HG03066 (cell line): Measurements from ENCODE around the gene SMIM33.
"Not testable (repeated sequence)": the region's sequence is repeated elsewhere in the genome, so short reads cannot be mapped to it uniquely, and the experiment has no call there.

Experiments used
- ATAC-seq: cut with Tn5 transposase; IDR thresholded peaks from one replicate; pipeline ENCODE4 v1.9.1; 2021; ENCODE audit warnings: low read depth; ENCODE audit not compliant: unreplicated experiment

The SMIM33 gene

GRCh38 chr5:139470821-139471300 is at the start of gene SMIM33:
Gene SMIM33 (plus strand): TSS chr5:139471004. CDS start chr5:139471122, 118 bp downstream.
- no peak for ATAC-seq

DNA sequence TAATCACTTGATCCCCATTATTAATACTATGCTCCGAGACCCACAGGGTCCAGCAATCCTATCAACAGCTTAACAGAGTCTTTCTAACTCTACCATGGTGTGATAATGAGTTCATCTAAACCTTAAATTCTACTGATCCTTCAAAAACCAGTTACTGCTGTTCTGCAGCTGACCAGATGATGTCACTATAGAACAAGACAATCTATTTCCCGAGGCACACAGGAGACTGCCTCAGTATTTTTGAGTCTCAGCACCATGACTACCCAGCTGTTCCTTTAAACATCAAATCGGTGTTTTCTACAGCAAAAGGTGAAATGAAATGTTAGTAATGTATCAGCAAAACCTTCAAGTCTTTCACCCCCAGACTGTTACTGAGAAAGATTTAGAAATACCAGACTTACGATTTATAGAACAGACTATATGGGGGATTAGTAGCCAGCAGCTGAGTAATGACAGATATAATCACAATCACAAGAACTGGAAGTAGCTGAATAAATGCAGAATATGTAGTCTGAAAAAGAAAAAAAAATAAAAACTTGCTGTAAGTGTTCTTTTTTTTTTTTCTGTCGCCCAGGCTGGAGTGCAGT is 48.4 kb upstream of the SMIM33 start:
- peak; percentile 78 for ATAC-seq

DNA sequence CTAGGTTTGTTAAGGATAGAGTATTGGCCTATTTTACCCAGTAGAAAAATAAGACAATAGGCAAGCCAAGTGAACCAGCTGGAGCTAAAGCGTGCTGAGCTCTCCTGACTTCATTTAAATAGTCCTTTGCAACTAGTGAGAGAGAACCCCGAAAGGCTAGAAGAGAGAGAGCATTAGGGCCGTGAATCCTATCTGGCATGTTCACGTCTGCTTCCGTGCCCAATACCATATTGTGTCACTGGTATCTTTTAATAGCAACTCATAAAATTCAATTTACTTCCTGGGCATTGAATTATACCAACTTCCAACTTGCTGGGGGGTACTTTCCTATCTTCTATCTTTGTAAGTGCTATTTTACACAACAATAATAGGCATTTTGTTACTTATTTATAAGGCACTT is 45.3 kb upstream of the SMIM33 start:
- no peak for ATAC-seq

DNA sequence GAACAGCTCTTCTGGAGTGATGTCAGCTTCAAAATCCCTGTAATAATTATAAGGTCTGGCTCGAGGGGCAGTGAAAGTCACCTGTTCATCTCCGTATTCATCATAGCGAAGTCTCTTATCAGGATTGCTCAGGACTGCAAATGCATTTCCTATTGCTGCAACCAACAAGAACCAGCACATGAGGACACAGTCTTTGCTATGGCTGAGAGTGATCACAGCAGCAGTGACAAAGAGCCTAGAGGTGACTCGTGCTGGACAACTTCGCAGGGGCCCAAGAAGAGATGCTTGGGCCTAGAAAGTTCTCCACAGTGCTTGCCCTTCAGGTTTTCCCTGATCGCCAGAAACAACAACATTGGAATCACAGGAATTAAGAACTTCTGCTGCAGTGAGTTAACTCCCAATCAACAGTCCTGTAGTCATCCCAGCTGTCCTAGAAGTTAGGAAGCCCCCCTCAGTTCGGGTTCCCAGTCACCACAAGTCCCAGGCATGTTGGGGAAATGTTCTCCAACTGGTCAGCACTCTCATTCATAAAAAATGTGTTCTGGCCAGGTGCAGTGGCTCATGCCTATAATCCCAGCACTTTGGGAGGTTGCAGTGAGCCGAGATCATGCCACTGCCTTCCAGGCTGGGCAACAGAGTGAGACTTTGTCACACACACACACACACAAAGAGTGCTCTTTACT is 44.5 kb upstream of the SMIM33 start:
- no peak for ATAC-seq

- no peak for ATAC-seq
These were observed 40.8 kb upstream of the SMIM33 start for GRCh38 chr5:139430015-139430414.

DNA sequence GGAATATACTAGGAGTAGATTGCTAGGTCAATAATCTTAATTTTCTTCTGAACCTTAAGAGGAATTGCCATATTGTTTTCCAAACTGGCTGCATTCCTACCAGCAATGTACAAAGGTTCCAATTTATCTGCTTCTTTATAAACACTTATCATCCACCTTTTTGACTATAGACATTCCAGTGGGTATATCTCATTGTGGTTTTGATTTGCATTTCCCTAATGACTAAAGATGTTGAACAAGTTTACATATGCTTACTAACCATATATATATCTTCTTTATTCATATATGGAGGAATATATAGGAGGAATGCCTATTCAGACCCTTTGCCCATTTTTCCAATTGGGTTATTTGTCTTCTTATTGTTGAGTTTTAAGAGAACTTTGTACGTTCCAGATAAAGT is 39.1 kb upstream of the SMIM33 start:
- no peak for ATAC-seq

- ATAC-seq = no peak
These were observed 35.1 kb upstream of the SMIM33 start for GRCh38 chr5:139435676-139436075.

DNA sequence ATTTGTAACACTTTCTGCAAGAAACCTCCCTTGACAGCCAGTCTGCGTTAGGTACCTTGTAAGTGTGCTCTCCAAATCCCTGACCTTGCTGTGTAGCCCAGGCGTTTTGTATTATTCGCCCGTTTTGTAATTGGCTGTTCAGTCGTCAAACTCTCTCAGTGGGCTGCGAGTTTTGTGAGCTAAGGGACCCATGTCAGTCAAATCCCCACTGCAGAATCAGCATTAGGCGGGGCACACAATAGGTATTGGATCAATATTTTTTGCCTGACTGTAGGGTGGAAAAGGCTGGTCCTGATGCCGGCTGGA is 32.1 kb upstream of the SMIM33 start:
- ATAC-seq = no peak

DNA sequence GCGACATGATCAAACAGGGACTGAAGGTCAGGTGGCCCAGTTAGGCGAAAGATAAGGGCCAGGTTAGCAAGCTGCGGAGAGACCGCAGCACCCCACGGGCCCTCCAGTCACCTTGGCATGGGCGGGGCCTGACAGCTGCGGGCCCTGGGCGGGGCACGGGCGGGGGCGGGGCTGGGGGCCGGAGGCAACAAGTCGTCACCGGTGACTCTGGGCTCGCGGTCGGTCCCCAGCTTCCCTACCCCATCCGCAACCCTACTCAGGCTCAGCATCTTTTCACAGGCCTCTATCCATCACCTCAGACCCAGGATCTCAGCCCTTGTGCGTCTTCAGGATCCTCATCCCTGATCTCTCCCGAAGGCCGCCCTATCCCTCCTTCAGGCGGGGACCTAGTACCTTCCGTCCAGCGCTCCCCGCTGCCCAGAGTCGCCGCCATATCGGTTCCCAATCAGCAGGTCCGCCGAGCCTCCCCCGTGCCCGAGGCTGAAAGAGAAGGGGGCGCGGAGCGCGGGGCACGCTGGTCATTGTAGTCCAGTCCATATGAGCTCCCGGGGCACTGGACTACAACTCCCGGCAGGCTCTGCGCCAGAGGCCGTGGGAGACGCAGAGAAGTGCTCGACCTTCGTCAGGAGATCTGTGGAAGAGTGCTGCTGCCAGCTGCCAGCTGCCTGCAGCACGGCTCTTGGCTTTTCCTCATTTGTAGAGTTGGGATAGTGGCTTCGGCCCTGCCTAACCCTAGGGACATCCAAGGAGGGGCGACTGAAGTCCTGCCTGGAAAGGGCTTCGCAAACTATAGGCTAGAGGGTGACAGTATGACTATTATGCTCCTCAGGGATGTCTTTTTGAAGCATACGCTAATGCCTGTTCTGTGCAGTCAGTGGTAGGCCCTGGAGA is 31.5 kb upstream of the SMIM33 start, which contains the start of gene DNAJC18:
Gene DNAJC18 (minus strand): TSS at position 513 of the 891 bp plus-strand sequence. CDS start 80 bp downstream, at position 433.
- ATAC-seq = peak; percentile 94

GRCh38 chr5:139440416-139440815 is 30.4 kb upstream of the SMIM33 start:
- not testable (repeated sequence) for ATAC-seq

DNA sequence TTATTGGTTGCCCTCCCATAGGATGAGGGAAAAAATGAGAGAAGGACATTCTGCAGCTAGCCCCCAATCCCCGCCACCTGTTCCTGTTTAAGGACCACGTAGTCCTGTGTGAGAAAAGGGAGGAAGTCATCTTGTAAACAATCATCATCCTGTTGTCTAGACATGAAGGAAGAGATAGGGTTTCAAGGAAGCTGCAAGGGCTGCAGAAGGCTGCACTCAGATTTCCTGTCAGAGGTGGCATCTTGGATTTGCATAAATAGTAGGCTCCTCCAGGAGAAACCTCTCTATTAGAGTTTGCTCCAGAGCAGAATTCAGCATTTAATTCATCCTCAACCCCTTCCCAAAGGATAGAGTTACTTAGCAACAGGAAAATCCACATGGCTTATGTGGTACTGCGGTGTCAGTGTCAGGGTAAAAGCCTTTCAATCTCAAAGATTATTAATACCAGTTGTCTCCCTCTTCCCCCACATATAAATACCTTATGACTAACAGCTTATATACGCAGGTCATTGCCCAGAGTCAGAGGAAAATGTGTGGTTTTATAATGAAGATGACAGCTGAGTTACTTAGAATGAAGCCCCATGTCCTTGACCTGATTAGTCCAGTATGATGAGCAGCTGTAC is 26.9 kb upstream of the SMIM33 start:
- ATAC-seq = no peak

DNA sequence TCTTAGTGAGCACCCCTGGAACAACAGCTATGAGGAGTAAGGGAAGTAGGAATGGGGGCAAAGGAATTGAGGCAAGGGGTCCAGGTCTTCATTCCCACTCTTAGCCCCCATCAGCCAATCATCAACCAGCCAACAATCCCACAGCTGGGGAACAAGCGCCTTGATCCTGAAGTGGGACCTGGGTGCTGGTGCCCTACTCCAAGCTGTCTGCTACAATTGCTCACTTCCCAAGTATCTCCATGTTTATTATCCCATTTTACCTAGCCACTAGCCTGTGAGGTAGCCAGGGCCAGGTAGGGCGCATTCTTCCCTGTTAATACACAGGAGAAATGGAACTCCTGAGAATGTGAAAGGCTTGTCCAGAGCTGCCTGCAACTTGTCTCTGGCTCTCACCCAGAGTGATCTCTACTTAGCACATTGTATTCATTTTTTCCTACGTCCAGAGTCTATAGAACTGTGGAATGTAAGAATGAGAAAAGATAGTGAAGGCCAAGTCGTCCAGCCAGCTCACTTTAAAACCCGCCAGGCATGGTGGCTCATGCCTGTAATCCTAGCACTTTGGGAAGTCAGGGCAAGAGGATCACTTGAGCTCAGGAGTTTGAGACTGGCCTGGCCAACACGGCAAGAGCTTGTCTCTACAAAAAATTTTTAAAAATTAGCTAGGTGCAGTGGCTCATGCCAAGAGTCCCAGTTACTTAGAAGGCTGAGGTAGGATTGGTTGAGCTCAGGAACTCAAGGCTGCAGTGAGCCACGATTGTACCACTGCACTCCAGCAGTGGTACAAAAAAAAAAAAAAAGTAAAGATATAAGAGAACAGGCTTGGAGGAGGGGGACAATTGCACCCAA is 25.3 kb upstream of the SMIM33 start:
- no peak for ATAC-seq

DNA sequence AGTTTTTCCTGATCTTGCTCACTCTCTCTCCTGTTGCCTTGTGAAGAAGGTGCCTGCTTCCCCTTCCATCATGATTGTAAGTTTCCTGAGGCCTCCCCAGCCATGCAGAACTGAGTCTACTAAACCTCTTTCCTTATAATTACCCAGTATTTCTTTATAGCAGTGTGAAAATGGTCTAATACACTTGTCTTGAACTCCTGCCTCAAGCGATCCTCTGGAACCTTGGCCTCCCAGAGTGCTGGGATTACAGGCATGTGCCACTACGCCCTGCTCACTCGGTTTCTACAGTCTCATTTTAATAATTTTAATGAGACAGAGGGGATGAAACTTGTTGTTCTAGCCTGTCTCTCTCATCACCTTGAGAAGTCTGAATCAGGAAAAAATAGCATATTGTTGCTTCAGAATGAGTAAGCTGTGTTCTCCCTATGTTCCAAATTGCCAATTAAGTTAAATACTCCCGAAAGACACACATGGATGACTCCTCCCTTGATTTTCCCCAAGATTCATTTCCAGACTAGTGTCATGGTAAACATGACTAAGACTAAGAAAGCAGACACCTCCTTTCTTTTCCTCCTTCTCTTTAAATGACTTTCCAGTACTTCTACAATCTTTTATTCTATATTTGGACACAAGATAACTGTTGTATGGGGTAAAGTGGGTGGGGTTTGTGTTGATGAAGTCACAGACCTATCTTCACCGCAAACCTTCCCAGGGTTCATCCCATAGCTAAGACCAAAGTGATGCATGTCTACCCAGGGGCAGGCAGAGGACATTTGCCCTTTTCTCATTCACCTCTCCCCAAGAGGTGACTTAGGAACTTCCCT is 23.6 kb upstream of the SMIM33 start:
- ATAC-seq = no peak

DNA sequence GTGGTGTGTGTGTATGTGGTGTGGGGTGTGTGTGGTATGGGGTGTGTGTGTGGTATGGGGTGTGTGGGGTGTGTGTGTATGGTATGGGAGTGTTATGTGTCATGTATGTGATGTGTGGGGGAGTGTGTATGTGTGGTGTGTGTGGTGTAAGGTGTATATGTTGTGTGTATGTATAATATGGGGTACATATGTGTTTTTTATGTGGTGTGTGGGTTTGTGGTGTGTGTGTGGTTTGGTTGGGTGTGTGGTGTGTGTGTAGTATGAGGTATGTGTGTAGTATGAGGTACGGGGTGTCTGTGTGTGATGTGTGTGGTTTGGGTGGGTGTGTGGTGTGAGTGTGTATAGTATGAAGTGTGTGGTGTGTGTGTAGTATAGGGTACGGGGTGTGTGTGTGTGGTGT is 19.6 kb upstream of the SMIM33 start:
- no peak for ATAC-seq

DNA sequence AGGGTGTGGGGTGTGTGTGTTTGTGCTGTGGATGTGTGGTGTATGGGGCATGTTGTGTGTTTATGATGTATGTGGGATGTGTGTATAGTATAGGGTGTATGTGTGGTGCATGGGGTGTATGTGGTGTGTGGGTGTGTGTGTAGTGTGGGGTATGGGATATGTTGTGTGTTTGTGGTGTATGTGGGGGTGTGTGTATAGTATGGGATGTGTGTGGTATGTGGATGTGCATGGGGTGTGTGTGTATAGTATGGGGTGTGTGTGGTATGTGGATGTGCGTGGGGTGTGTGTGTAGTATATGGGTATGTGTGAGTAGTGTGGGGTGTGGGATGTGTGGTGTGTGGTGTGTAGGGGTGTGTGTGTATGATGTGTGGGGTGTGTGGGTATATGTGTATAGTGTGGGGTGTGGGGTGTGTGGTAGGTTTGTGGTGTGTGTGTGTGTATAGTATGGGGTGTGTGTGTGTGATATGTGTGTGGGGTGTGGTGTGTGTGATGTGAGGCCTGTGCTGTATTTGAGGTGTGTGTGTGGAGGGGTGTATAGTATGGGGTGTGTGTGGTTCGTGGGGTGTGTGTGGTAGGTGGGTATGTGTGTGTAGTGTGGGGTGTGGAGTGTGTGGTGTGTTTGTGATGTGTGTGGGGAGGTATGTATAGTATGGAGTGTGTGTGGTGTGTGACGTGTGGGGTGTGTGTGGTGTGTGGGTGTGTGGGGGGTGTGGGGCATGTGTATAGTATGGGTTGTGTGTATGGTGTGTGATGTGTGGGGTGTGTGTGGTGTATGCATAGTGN is 18.7 kb upstream of the SMIM33 start:
- ATAC-seq = no peak

DNA sequence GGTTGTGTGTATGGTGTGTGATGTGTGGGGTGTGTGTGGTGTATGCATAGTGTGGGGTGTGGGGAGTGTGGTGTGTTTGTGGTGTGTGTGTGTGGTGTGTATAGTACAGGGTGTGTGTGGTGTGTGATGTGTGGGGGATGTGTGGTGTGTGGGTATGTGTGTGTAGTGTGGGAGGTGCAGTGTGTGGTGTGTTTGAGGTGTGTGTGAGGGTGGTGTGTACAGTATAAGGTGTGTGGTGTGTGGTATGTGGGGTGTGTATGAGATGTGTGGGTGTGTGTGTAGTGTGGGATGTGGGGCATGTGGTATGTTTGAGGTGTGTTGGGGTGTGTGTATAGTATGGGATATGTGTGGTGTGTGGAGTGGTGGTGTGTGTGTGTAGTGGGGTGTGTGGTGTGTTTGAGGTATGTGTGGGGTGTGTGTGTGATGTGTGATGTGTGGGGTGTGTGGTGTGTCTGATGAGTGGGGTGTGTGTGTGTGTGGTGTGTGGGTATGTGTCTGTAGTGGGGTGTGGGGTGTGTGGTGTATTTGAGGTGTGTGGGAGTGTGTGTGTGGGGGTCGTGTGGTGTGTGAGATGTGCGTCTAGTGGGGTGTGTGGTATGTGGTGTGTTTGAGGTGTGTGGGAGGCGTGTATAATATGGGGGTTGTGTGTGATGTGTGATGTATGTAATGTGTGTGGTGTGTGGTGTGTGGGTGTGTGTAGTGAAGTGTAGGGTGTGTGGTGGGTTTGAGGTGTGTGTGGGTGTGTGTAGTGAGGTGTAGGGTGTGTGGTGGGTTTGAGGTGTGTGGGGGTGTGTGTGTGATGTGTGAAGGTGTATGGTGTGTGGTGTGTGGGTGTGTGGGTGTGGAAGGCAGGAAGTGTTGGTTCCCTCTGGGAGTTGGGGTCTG is 16.9 kb upstream of the SMIM33 start:
- ATAC-seq = no peak

GRCh38 chr5:139454568-139455290 is 16.1 kb upstream of the SMIM33 start:
- ATAC-seq = no peak
